Measurements from ENCODE around the gene MCOLN2. TPM values are rescaled to one million over a fixed set of nuclear protein-coding genes. Genes with fewer than 3 reads are reported as not detected.

Gene MCOLN2
- total RNA-seq, result 1 to 10 TPM; 7.4 to 8.4 TPM

DNA sequence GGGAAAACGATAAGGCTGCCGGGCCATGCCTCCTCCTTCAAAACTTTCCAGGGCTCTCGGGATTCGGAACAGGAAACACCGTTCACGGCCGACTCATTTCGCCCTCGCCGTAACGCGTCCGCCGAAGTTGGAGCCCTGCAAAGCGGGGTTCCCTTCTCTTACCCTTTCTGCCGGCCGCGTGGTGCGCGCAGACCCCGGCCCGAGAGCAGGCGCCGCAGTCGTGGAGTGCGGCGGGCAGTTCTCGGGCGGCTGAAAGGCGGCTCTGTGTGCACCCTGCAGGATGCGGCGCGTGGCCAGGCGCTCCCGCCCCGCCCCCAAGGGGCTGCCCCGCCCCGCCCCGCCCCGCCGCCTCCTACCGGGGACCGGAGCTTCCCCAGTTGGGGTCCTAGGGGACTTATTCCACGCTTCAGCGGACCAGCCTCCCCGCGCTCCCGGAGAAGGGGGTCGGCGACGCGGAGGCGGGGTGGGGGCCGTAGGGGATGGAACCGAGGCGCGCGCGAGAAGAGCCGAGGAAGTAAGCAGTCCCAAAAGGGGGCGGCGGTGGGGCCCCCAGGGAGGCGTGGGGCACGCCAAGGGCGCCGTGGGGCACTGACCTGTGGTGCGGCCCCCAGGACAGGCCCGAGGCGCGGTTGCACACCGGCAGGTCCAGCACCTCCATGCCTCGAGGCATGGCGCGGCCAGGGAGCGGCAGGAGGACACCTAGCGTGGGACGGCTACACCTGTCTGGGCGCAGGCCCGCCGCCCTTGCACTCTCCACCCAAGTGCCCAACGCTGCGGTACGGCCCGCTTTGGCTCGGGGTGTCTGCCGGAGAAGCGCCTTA lies at the start of gene MCOLN2:
Gene MCOLN2 (minus strand): TSS at position 268 of the 821 bp plus-strand sequence. CDS start 241 bp downstream, at position 27.
- CTCF ChIA-PET, result interaction anchor here (0.5 to 3.1 kb wide), 4 partner anchors 49 to 853 kb away, joined by 3 to 24 read pairs (median 3); no protein-coding TSS in a partner anchor
- Mint-ChIP-seq H3K9me3 (no peaks in the 10 kb centered on the region), H3K27me3 (ENCODE audit: low read depth) (peaks cover 17% of the 10 kb centered on the region), H3K36me3 (ENCODE audit: low read depth) (no peaks in the 10 kb centered on the region), H3K4me3 (peak within 1 kb of the TSS; percentile 79), H3K4me1 (ENCODE audit: low read depth) (peaks cover 40% of the 10 kb centered on the region), H3K27ac (peak within 1 kb of the TSS; percentile 80)
- DNase-seq, result peak; percentile 43
- intact Hi-C loops (cut with micrococcal nuclease), result loop anchor here (1.0 to 10.0 kb wide), 10 partner anchors 9 to 850 kb away; partner anchors contain the start of genes C1orf52, CCN1, GNG5 and SPATA1

DNA sequence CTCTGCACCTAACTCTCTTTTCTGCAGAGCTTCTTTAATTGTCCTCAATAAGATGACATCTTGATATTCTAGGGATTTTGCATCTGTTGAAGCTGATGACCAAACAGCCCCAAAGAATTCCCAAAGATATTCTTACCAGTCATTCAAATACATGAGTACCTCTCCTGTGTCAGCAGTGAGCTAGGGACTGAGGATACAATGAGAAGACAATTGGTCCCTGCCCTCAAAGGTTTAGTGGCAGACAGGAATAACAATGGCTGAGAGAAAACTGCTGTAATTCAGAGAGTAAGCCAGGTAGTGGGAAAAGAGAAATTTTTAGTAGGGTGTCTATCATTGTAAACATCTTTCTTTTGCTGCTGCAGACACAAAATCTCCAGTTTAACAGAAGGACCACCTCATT lies 45.5 kb upstream of the MCOLN2 start:
- Mint-ChIP-seq H3K27ac (no peak overlapping the region), H3K4me3 (no peak overlapping the region), H3K36me3 (ENCODE audit: low read depth) (no peaks in the 10 kb centered on the region), H3K9me3 (no peaks in the 10 kb centered on the region), H3K4me1 (ENCODE audit: low read depth) (peaks cover 2% of the 10 kb centered on the region), H3K27me3 (ENCODE audit: low read depth) (peaks cover 23% of the 10 kb centered on the region)
- intact Hi-C loops (cut with micrococcal nuclease), result no loop called here
- CTCF ChIA-PET, result no interaction called here
- DNase-seq, result no peak

DNA sequence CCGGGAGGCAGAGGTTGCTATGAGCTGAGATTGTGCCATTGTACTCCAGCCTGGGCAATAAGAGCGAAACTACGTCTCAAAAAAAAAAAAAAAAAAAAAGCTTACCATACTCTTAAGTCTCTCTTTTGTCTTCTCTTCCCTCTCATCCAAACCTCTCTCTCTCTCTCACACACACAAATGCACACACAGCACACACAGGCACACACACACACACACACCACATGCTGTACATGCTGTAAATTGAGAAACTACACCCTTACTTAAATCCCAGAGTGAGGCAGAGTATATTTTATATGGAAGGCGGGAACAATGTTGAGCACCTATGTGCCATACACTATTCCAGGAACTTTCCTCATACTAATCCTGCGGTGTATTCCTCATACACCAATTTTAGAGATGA lies 44.9 kb upstream of the MCOLN2 start:
- no peak for DNase-seq
- Mint-ChIP-seq H3K27ac (no peak overlapping the region), H3K36me3 (ENCODE audit: low read depth) (no peaks in the 10 kb centered on the region), H3K4me3 (no peak overlapping the region), H3K9me3 (no peaks in the 10 kb centered on the region), H3K27me3 (ENCODE audit: low read depth) (peaks cover 17% of the 10 kb centered on the region), H3K4me1 (ENCODE audit: low read depth) (no peaks in the 10 kb centered on the region)
- intact Hi-C loops (cut with micrococcal nuclease), result no loop called here
- CTCF ChIA-PET, result no interaction called here

DNA sequence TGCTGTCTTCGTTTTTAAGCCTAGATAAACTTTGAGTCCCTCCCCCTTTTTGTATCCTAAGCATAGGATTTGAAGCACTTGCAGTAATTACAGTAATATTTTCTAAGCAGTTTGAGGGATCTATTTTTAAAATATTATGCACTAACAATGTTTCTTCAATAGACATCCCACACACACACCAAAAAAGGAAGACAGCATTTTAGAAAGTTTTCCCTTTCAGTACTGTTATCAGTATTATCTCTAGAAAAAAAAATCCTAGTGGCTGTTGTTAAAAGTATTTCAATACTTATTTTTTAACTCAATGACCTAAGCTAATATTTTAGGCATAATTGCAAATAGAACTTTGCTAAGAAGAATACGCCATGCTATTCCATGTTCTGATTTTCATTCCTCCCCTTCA lies 36.3 kb upstream of the MCOLN2 start:
- DNase-seq, result no peak
- Mint-ChIP-seq H3K4me3 (no peak overlapping the region), H3K27me3 (ENCODE audit: low read depth) (peaks cover 5% of the 10 kb centered on the region), H3K27ac (no peak overlapping the region), H3K36me3 (ENCODE audit: low read depth) (no peaks in the 10 kb centered on the region), H3K4me1 (ENCODE audit: low read depth) (no peaks in the 10 kb centered on the region), H3K9me3 (no peaks in the 10 kb centered on the region)
- CTCF ChIA-PET, result interaction anchor here (0.6 to 2.5 kb wide), 2 partner anchors 88 to 217 kb away, joined by 3 to 15 read pairs; no protein-coding TSS in a partner anchor
- intact Hi-C loops (cut with micrococcal nuclease), result no loop called here

DNA sequence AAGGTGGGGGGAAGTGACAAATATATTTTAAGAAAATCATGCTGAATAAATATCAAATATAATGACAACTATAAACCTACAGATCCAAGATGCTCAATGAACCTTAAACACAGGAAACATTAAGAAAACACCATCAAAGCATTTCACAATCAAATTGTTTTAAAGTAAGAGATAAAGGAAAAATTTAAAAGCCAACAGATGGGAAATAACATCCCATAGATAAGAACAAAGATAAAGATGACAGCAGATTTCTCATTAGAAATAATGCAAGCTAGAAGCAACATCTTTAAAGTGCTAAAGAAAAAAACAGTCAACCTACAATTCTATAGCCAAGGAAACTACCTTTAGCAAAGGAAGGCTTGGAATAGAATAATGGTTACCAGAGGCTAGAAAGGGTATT lies 33.6 kb upstream of the MCOLN2 start:
- Mint-ChIP-seq H3K27ac (no peak overlapping the region), H3K27me3 (ENCODE audit: low read depth) (peaks cover 2% of the 10 kb centered on the region), H3K4me3 (no peak overlapping the region), H3K4me1 (ENCODE audit: low read depth) (peaks cover 7% of the 10 kb centered on the region), H3K36me3 (ENCODE audit: low read depth) (no peaks in the 10 kb centered on the region), H3K9me3 (no peaks in the 10 kb centered on the region)
- CTCF ChIA-PET, result interaction anchor here (0.6 to 1.4 kb wide), 2 partner anchors 86 to 548 kb away, joined by 3 to 11 read pairs; no protein-coding TSS in a partner anchor
- DNase-seq, result no peak
- intact Hi-C loops (cut with micrococcal nuclease), result no loop called here

DNA sequence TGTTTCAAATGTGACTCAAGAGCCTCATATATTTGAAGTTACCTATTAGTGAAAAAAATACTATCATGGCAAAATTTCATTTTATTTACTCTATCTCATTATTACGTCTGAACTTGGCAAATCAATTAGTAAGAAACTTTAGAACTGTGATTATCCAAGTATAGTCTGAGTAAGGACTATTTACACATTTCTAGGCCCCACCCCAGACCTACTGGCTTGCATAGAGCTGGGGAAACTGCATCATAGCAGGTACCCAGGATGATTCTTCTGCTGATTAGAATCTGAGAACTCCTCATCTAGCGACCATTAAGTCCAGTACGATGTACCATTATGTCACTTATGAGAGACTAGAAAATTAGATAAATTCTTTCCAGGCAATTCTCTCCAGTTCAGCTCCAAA lies 31.2 kb upstream of the MCOLN2 start:
- Mint-ChIP-seq H3K36me3 (ENCODE audit: low read depth) (no peaks in the 10 kb centered on the region), H3K27ac (no peak overlapping the region), H3K4me3 (no peak overlapping the region), H3K9me3 (no peaks in the 10 kb centered on the region), H3K27me3 (ENCODE audit: low read depth) (no peaks in the 10 kb centered on the region), H3K4me1 (ENCODE audit: low read depth) (peaks cover 7% of the 10 kb centered on the region)
- intact Hi-C loops (cut with micrococcal nuclease), result loop anchor here (10.0 kb wide), 1 partner anchor 243 kb away; no protein-coding TSS in a partner anchor
- DNase-seq, result no peak
- CTCF ChIA-PET, result interaction anchor here (0.7 to 4.7 kb wide), 12 partner anchors 9 to 231 kb away, joined by 3 to 108 read pairs (median 5); partner anchors contain the start of genes C1orf52 and MCOLN3

DNA sequence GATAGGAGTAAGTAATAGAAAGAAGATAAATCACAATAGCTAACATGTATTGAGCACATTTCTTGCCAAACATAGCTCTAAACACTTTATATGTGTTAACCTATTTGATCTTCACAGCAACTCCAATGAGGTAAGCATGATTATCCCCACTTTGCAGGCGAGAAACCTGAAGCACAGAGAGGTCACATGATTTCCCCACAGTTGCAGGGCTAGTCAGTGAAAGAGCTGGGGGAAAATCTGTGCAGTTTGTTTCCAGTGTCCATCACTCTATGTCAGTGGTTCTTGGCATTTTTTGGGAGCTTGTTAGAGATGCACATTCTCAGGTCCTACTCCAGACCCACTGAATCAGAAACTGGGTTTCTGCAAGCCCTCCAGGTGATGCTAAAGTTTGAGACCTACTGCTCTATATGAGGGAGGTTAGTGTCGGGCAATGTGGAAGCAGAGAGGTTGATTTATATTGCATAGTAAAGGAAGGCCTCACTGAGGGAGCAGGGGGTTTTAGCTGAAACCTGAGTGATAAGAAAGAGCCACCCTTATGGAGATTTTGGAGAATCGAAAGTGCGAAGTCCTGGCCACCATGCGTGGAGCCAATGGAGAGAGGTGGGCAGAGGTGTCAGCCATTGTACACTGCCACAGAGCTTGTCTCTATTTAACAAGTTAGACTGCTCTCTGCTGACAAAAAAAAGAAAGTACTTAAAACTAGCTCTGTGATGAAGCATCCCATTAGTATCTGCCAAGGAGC lies 30.5 kb upstream of the MCOLN2 start:
- DNase-seq, result peak; percentile 25
- no peak overlapping the region for H3K4me3 Mint-ChIP-seq
- H3K4me1 Mint-ChIP-seq (ENCODE audit: low read depth), result peaks cover 7% of the 10 kb centered on the region
- intact Hi-C loops (cut with micrococcal nuclease), result loop anchor here (1.0 to 10.0 kb wide), 6 partner anchors 68 to 243 kb away; partner anchors contain the start of gene C1orf52
- peak overlapping the region; percentile 34 for H3K27ac Mint-ChIP-seq
- no peaks in the 10 kb centered on the region for H3K36me3 Mint-ChIP-seq (ENCODE audit: low read depth)
- H3K9me3 Mint-ChIP-seq, result no peaks in the 10 kb centered on the region
- CTCF ChIA-PET, result interaction anchor here (0.6 to 4.7 kb wide), 17 partner anchors 8 to 232 kb away, joined by 3 to 108 read pairs (median 4); partner anchors contain the start of genes C1orf52 and MCOLN3
- H3K27me3 Mint-ChIP-seq (ENCODE audit: low read depth), result no peaks in the 10 kb centered on the region

DNA sequence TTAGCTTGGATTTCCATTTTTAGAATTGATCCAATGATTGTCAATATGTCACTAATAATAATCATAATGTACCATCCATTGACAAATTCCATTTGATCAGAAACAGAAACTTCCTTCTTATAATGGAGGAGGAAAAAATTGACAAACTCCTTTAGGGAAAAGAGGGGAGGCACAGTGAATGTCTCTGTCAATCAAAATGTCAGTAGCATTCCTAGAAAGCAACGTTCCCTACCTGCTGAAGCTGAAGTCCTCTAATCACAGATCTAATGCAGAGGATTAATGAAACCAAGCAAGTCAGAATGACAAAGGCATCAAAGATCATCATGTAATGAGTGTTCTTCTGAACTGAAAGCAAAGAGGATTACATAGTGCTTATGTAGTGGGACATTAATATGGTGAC lies 29.0 kb upstream of the MCOLN2 start:
- no peaks in the 10 kb centered on the region for H3K36me3 Mint-ChIP-seq (ENCODE audit: low read depth)
- intact Hi-C loops (cut with micrococcal nuclease), result loop anchor here (2.0 to 10.0 kb wide), 2 partner anchors 233 to 241 kb away; partner anchors contain the start of gene C1orf52
- H3K4me1 Mint-ChIP-seq (ENCODE audit: low read depth), result peaks cover 7% of the 10 kb centered on the region
- CTCF ChIA-PET, result interaction anchor here (0.9 to 4.7 kb wide), 3 partner anchors 23 to 229 kb away, joined by 3 to 108 read pairs (median 3); no protein-coding TSS in a partner anchor
- H3K9me3 Mint-ChIP-seq, result no peaks in the 10 kb centered on the region
- no peak overlapping the region for H3K4me3 Mint-ChIP-seq
- DNase-seq, result no peak
- H3K27ac Mint-ChIP-seq, result no peak overlapping the region
- H3K27me3 Mint-ChIP-seq (ENCODE audit: low read depth), result no peaks in the 10 kb centered on the region

DNA sequence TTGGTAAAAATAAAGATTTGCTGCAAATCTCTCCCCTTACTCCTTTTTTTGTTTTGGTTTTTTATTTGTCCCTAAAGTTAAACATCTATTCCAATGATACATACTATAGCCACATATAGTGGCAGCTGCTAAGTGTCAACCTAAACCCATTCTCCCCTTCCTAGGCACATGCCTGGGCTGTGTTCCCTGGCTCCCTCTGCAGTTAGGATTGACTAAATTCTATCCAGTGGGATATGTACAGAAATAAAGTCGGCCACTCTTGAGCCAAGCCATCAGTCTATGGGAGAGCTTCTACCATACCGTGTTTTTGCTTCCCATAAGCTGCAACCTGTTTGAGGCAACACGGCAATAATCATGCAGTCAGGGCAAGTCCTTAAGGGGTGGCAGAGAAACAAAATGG lies 27.8 kb upstream of the MCOLN2 start:
- CTCF ChIA-PET, result interaction anchor here (4.7 kb wide), 1 partner anchor 80 kb away, joined by 108 read pairs; no protein-coding TSS in a partner anchor

DNA sequence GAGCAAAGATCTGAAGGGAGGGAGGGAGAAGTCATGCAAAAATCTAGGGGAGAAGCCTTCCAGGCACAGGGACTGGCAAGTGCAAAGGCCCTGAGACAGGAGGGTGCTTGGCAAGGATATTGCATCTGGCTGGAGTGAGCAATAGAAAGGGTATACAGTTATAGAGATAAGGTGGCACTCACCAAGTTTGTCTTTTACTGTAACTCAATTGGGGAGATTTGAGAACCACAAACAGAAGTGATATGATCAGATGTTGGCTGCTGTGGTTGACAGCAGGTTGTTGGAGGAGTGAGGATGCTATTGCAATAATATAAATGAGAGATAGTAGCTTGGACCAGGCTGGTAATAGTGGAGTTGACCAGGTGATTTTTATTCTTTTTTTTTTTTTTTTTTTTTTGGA lies 25.8 kb upstream of the MCOLN2 start:
- Mint-ChIP-seq H3K9me3 (no peaks in the 10 kb centered on the region), H3K27me3 (ENCODE audit: low read depth) (no peaks in the 10 kb centered on the region), H3K4me1 (ENCODE audit: low read depth) (peaks cover 7% of the 10 kb centered on the region), H3K4me3 (no peak overlapping the region), H3K27ac (no peak overlapping the region), H3K36me3 (ENCODE audit: low read depth) (no peaks in the 10 kb centered on the region)
- DNase-seq, result no peak
- intact Hi-C loops (cut with micrococcal nuclease), result loop anchor here (10.0 kb wide), 1 partner anchor 238 kb away; no protein-coding TSS in a partner anchor
- CTCF ChIA-PET, result interaction anchor here (2.1 kb wide), 1 partner anchor 78 kb away, joined by 8 read pairs; no protein-coding TSS in a partner anchor

More for the DNA sequence above, 27.8 kb upstream of the MCOLN2 start:
- Mint-ChIP-seq H3K27me3 (ENCODE audit: low read depth) (no peaks in the 10 kb centered on the region), H3K27ac (no peak overlapping the region), H3K9me3 (no peaks in the 10 kb centered on the region), H3K4me1 (ENCODE audit: low read depth) (peaks cover 7% of the 10 kb centered on the region), H3K4me3 (no peak overlapping the region), H3K36me3 (ENCODE audit: low read depth) (no peaks in the 10 kb centered on the region)
- DNase-seq, result no peak
- intact Hi-C loops (cut with micrococcal nuclease), result loop anchor here (10.0 kb wide), 1 partner anchor 240 kb away; no protein-coding TSS in a partner anchor

DNA sequence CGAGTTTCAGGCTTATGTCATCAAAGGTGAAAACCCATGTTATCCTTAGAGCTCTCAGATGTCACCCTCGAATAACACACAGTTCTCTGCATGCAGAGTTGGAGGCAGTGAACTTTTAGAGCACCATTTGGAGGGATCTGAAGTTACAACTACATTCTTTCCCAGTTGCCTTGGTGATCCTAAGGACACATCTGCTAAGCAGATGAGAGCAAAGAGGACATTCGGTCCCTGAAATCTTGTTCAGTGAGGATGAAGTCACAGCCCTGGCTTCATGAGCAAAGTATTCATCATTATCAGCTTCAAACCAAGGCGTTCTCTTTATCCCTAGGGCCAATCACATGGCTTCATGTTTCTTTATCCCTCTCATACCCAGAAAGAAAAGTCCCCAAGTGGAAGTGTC lies 23.1 kb upstream of the MCOLN2 start:
- CTCF ChIA-PET, result interaction anchor here (0.6 to 1.9 kb wide), 2 partner anchors 8 to 75 kb away, joined by 3 to 5 read pairs; no protein-coding TSS in a partner anchor
- Mint-ChIP-seq H3K27me3 (ENCODE audit: low read depth) (no peaks in the 10 kb centered on the region), H3K4me1 (ENCODE audit: low read depth) (no peaks in the 10 kb centered on the region), H3K27ac (no peak overlapping the region), H3K36me3 (ENCODE audit: low read depth) (no peaks in the 10 kb centered on the region), H3K4me3 (no peak overlapping the region), H3K9me3 (no peaks in the 10 kb centered on the region)
- intact Hi-C loops (cut with micrococcal nuclease), result loop anchor here (10.0 kb wide), 1 partner anchor 235 kb away; no protein-coding TSS in a partner anchor
- no peak for DNase-seq

DNA sequence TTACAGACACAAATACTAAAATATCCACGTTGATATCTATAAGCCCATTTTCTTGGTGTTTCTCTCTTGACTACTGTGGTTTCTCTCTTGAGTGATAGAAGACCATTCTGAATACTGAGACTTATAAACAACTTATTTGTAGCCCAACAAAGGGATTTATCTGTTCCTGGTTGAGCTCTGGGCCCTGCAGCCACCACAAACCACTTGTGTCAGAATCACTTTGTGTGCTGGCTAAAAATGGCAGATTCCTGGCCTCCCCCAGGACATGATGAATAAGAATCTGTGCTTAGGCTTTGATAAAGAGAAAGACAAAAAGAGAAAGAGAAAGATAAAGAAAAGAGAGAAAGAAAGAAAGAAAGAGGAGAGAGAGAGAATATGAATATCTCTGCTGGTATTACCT lies 18.9 kb upstream of the MCOLN2 start:
- DNase-seq, result no peak
- Mint-ChIP-seq H3K36me3 (ENCODE audit: low read depth) (no peaks in the 10 kb centered on the region), H3K4me1 (ENCODE audit: low read depth) (no peaks in the 10 kb centered on the region), H3K4me3 (no peak overlapping the region), H3K27ac (no peak overlapping the region), H3K9me3 (no peaks in the 10 kb centered on the region), H3K27me3 (ENCODE audit: low read depth) (peaks cover 2% of the 10 kb centered on the region)
- CTCF ChIA-PET, result interaction anchor here (0.7 kb wide), 1 partner anchor 33 kb away, joined by 3 read pairs; no protein-coding TSS in a partner anchor
- intact Hi-C loops (cut with micrococcal nuclease), result no loop called here
